Measurements from ENCODE around the gene TENM3. TPM values are rescaled to one million over a fixed set of nuclear protein-coding genes. Genes with fewer than 3 reads are reported as not detected.

The TENM3 gene
- total and polyA plus RNA-seq, 2 donors (not counting 3 experiments of a cell fraction or from before 2014, with no cell fraction given): 3.2 to 6.2 TPM

DNA sequence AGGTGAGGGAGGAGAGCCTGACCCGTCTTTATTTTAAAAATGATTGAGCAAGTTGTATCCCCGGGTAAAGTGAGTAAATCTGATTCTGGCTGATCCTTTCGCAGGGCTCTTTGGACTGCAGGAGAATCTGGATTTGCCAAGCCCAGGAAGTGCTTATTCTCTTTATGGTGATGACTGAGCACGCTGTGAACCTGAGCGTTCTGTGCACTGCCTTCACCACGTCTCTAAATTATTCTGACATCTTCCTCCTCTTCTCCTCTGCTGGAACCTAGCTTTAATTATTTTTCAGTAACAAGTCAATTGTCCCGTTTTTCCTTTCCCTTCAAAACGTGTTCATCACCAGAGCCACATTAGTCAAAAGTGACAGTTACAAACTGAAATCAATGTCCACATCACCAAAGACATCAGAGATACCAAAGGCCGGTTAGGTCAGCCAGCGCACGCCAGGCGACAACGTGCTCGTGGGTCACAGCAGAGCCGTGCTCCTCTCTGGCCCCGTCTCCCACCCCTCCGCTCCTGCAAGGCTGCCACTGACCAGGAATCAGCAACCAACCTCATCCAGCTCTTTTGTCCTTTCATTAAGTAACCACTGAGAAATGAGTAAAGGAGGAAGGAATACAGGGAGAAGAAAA, 599.7 kb downstream of the TENM3 start:
- intact Hi-C loops (cut with micrococcal nuclease) (no loop called here), dilution Hi-C loops (cut with MboI; ENCODE audit: extremely low pct_ligation_motif_present, low sequenced_read_pairs) (no loop called here)
- BruUV-seq (replicated peaks): no TSS peak
- Histone ChIP-seq H3K9me3 (replicated peaks; ENCODE audit: control insufficient read depth, insufficient read depth, low read length) (no peaks in the 10 kb centered on the region), H2AFZ (ENCODE audit: low read depth, low read length) (no peak overlapping the region), H3K27me3 (ENCODE audit: control insufficient read depth in 2 of 2, insufficient read depth in 2 of 2, low read length in 2 of 2) (no peaks in the 10 kb centered on the region), H3K4me1 (ENCODE audit: control insufficient read depth, extremely low read depth, insufficient read depth, low read length) (no peaks in the 10 kb centered on the region), H3K79me2 (ENCODE audit: control insufficient read depth, insufficient read depth, low read length) (no peaks in the 10 kb centered on the region), H3K9ac (replicated peaks; ENCODE audit: extremely low read depth, insufficient read depth, low read length) (no peak overlapping the region), H3K4me2 (ENCODE audit: insufficient read depth, low read length) (no peak overlapping the region), H3K36me3 (ENCODE audit: control insufficient read depth in 2 of 2, extremely low read depth in 1 of 2, insufficient read depth in 2 of 2, low read length in 2 of 2) (no peaks in the 10 kb centered on the region), H3K27ac (ENCODE audit: insufficient read depth, low read depth, low read length) (no peak overlapping the region), H3K4me3 (replicated peaks in 1 of 3; ENCODE audit: insufficient read depth in 1 of 3, low read depth in 1 of 3, low read length in 3 of 3) (no peak overlapping the region), H3K9me1 (replicated peaks; ENCODE audit: control insufficient read depth, extremely low read depth, insufficient read depth, low read length) (no peaks in the 10 kb centered on the region), H4K20me1 (replicated peaks; ENCODE audit: control insufficient read depth, extremely low read depth, insufficient read depth, low read length) (no peaks in the 10 kb centered on the region)
- DNase-seq (ENCODE audit: low read depth, low spot score) (no peak), FAIRE-seq (no peak)
- POLR2A ChIA-PET: no interaction called here
- CTCF ChIA-PET: no interaction called here
- TF ChIP-seq GATA2 (IDR thresholded peaks at IDR 0.05; ENCODE audit: insufficient read depth, insufficient read length, low read depth, low read length) (no peak), MYC (IDR thresholded peaks at IDR 0.05; ENCODE audit: low read depth, low read length) (no peak), FOS (IDR thresholded peaks at IDR 0.05; ENCODE audit: borderline replicate concordance, insufficient read depth, low read length) (no peak)
- TF ChIP-seq, protein P1, sequence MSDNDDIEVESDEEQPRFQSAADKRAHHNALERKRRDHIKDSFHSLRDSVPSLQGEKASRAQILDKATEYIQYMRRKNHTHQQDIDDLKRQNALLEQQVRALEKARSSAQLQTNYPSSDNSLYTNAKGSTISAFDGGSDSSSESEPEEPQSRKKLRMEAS (IDR thresholded peaks at IDR 0.05; ENCODE audit: insufficient read depth, insufficient read length): no peak

GRCh38 chr4:182843808-182844325, 600.7 kb downstream of the TENM3 start:
- POLR2A ChIA-PET: no interaction called here
- DNase-seq (ENCODE audit: low read depth, low spot score): no peak
- H3K79me2 ChIP-seq (ENCODE audit: control insufficient read depth, insufficient read depth, low read length): no peaks in the 10 kb centered on the region
- no peaks in the 10 kb centered on the region for H3K27me3 ChIP-seq (ENCODE audit: control insufficient read depth in 2 of 2, insufficient read depth in 2 of 2, low read length in 2 of 2)
- no peaks in the 10 kb centered on the region for H3K9me1 ChIP-seq (replicated peaks; ENCODE audit: control insufficient read depth, extremely low read depth, insufficient read depth, low read length)
- dilution Hi-C loops (cut with MboI; ENCODE audit: extremely low pct_ligation_motif_present, low sequenced_read_pairs): no loop called here
- H3K4me2 ChIP-seq (ENCODE audit: insufficient read depth, low read length): no peak overlapping the region
- no peak overlapping the region for H3K4me3 ChIP-seq (replicated peaks in 1 of 3; ENCODE audit: insufficient read depth in 1 of 3, low read depth in 1 of 3, low read length in 3 of 3)
- CTCF ChIA-PET: no interaction called here
- H3K9me3 ChIP-seq (replicated peaks; ENCODE audit: control insufficient read depth, insufficient read depth, low read length): no peaks in the 10 kb centered on the region
- intact Hi-C loops (cut with micrococcal nuclease): no loop called here
- TF ChIP-seq FOS (IDR thresholded peaks at IDR 0.05; ENCODE audit: borderline replicate concordance, insufficient read depth, low read length): no peak
- TF ChIP-seq POLR2A (IDR thresholded peaks at IDR 0.05; ENCODE audit: low read depth, low read length): no peak
- TF ChIP-seq, protein P1 (IDR thresholded peaks at IDR 0.05; ENCODE audit: insufficient read depth, insufficient read length): no peak
- TF ChIP-seq JUN (IDR thresholded peaks at IDR 0.05; ENCODE audit: borderline replicate concordance, insufficient read depth, insufficient read length, low read depth): no peak
- no peak for TF ChIP-seq POLR2AphosphoS5 (IDR thresholded peaks at IDR 0.05; ENCODE audit: insufficient read depth, low read depth, low read length)
- no peak for TF ChIP-seq EZH2 (IDR thresholded peaks at IDR 0.05; ENCODE audit: borderline replicate concordance, low read depth, low read length, severe bottlenecking)
- TF ChIP-seq MYC (IDR thresholded peaks at IDR 0.05; ENCODE audit: low read depth, low read length): no peak
- no peak for TF ChIP-seq GATA2 (IDR thresholded peaks at IDR 0.05; ENCODE audit: insufficient read depth, insufficient read length, low read depth, low read length)
- TF ChIP-seq CTCF (IDR thresholded peaks at IDR 0.05; ENCODE audit: extremely low read depth in 1 of 2, insufficient read depth in 1 of 2, low read depth in 1 of 2, low read length in 2 of 2): no peak
- no peaks in the 10 kb centered on the region for H4K20me1 ChIP-seq (replicated peaks; ENCODE audit: control insufficient read depth, extremely low read depth, insufficient read depth, low read length)
- no peak for FAIRE-seq
- no peaks in the 10 kb centered on the region for H3K4me1 ChIP-seq (ENCODE audit: control insufficient read depth, extremely low read depth, insufficient read depth, low read length)
- H3K27ac ChIP-seq (ENCODE audit: insufficient read depth, low read depth, low read length): no peak overlapping the region
- H3K36me3 ChIP-seq (ENCODE audit: control insufficient read depth in 2 of 2, extremely low read depth in 1 of 2, insufficient read depth in 2 of 2, low read length in 2 of 2): no peaks in the 10 kb centered on the region
- H2AFZ ChIP-seq (ENCODE audit: low read depth, low read length): no peak overlapping the region
- BruUV-seq (replicated peaks): no TSS peak
- H3K9ac ChIP-seq (replicated peaks; ENCODE audit: extremely low read depth, insufficient read depth, low read length): no peak overlapping the region
